Fibroblast of skin of left quadriceps (primary cell): ENCODE results near the gene OXNAD1.

Source experiments
- DNase-seq, 2 experiments: peaks; one replicate each; pipeline ENCODE4 v3.0.0-alpha.2; 2013; ENCODE audit warnings: low read depth in 2 of 2

Gene OXNAD1, protein sequence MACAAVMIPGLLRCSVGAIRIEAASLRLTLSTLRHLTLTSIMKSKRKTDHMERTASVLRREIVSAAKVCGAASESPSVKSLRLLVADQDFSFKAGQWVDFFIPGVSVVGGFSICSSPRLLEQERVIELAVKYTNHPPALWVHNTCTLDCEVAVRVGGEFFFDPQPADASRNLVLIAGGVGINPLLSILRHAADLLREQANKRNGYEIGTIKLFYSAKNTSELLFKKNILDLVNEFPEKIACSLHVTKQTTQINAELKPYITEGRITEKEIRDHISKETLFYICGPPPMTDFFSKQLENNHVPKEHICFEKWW

GRCh38 chr3:16264708-16265454, at the start of gene OXNAD1, which contains the start of gene DPH3:
OXNAD1 (plus strand) TSS chr3:16265212; CDS start chr3:16270953, 5,741 bp downstream.
DPH3 (minus strand) TSS chr3:16264943; CDS start chr3:16264876, 67 bp downstream.
- peak; percentile 99 for DNase-seq

GRCh38 chr3:16216373-16216935, 48.6 kb upstream of the OXNAD1 start:
- no peak for DNase-seq

GRCh38 chr3:16219777-16220176, 45.2 kb upstream of the OXNAD1 start:
- no peak for DNase-seq

- DNase-seq, result no peak
Measured at GRCh38 chr3:16221990-16222389, 43.0 kb upstream of the OXNAD1 start.

DNA sequence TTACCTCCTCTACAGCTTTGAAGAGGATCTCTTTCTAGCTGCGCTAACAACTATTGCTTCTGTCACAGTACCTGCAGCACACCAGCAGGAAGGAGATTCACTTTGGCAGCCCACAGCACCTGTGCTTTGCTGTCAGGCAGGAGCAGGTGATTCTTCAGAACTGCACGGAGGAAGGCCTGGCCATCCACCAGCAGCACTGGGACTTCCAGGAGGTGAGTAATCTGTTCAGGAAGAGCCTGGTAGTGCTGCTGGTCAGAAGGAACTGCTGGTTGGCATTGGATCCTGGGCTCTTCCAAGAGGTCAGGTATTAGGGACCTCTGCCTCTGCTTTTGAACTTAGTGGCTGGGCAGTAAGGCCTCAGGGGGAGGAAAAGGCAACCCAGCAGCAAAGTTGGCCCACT, 42.5 kb upstream of the OXNAD1 start:
- DNase-seq, result no peak

DNA sequence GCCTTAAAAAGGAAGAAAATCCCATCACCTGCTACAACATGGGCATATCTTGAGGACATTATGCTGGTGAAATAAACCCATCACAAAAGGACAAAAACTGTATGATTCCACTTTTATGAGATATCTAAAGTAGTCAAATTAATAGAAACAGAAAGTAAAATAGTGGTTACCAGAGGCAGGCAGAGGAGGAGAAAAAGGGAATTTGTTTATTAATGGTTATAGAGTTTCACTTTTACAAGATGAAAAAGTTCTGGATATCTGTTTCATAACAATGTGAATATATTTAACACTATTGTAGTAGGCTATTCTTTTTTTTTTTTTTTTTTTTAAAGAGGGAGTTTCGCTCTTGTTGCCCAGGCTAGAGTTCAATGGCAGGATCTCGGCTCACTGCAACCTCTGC, 40.7 kb upstream of the OXNAD1 start:
- no peak for DNase-seq

DNA sequence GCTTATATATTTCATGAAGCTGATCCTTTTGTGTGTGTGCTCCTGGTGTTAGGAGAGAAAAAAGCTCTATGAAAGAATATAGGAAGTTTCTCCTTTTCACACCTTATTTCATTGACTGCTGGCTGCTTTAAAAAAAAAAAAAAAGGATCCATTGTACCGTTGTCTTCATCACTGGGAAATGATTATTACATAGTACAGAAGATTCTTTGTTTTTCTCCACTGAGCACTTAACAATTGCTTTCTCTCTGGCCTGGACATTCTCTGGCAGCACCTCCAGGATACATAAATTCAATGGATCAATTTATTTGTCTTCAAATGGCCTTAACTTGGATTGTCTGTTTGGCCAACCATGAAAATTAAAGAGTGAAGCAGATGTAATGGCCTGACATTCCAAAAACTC, 37.4 kb upstream of the OXNAD1 start:
- DNase-seq, result no peak

DNA sequence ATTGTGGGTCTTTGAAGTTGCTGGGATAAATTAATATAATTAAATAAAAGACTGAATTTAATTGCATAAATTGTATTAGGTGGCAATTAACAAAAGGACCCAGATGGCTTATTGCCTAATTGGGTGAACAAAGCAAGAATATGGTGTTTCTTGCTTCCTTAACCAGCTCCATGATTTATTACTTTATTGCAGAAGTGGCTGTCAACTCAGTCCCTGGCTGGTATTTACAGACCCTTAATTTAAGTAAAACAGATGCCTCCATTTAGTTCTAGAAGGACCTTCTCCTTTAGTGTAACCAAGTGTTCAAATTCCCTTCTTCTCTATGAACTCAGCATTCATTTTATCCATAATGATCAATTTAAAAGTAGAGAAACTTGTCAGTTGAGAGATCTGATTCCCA, 35.3 kb upstream of the OXNAD1 start:
- no peak for DNase-seq

- no peak for DNase-seq
Measured at GRCh38 chr3:16231983-16232382, 33.0 kb upstream of the OXNAD1 start.

DNA sequence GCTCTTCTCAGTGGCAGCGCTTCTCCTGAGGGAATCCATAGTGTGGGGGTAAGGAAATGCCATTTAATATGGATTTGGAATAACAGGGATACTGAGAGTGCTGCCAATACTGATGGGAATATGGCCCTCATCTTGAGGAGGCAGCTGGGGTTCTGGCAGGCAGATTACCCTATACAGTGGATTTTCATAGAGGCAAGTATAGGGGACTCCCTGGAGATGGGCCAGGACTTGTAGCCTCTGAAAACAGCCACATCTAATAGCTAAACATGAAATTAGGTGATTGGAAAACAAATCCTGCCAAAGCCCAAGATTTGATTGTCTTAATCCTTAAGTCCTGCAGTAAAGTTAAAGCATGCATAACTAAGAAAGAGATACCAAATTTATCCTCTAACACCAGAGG, 31.2 kb upstream of the OXNAD1 start:
- DNase-seq, result no peak

DNA sequence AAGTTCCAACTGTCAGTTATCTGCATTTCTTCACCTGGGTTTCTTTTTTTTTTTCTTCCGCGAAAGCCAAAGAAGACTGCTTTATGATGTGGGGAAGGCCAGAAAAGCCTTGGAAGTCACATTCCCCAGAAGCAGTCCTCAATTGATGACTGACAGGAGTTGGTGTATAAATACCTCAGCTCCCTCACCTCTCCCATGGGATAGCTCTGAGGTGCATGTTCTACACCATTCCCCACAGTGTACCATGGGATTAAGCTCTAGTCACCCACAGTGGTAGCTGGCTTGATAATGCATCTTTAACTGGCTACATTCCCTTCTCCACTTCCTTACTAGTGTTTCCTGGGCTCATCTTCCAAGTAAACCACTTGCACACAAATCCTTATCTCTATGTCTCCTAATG, 30.7 kb upstream of the OXNAD1 start:
- DNase-seq, result no peak

- DNase-seq, result no peak
Measured at GRCh38 chr3:16236030-16236639, 28.9 kb upstream of the OXNAD1 start.

DNA sequence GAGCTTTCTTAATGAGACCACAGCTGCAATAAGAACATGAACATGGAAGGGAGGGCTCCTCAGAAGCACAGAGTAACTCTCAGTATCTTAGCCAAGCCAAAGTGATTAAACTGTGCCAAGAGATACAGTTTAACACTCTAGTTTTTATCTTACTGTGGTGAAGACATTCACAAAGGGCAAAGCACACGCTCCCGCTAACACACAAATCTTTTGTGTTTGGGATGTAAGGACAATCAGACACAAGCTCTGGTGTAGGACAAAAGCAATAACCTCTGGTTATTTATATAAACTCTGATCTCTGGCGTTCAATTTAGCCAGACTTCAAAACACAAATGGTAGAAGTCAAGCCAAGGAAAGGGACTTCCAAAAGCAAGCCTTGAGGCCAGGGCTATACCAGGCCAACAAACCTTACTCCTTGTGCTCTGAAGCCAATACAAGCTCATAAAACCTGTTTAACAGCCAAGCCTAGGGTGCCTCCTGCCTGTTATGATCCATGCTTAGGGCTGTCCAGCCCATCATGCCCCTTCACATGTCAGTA, 28.1 kb upstream of the OXNAD1 start:
- DNase-seq, result no peak

GRCh38 chr3:16239086-16239770, 25.8 kb upstream of the OXNAD1 start:
- no peak for DNase-seq

DNA sequence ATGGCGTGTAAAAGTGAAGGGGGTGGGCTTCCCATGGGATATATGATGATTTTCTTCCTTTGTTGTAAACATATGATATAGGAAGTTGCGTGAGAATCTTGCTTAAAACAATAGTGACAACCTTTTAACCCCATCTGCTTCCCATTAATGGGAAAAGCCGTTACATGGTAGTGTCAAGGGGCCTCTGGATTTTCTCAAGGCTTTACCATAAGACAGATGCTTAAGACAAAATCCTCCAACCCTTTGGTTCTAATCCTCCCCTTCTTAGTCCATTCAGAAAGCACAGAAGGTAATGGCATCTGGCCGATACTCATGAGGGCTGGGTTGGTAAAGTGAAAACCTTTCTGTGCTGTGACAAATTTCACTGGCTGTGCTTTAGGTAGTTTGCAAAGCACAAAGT, 25.2 kb upstream of the OXNAD1 start:
- DNase-seq, result peak; percentile 84 to 85

- peak; percentile 64 to 69 for DNase-seq
Measured at GRCh38 chr3:16240229-16241023, 24.6 kb upstream of the OXNAD1 start.

DNA sequence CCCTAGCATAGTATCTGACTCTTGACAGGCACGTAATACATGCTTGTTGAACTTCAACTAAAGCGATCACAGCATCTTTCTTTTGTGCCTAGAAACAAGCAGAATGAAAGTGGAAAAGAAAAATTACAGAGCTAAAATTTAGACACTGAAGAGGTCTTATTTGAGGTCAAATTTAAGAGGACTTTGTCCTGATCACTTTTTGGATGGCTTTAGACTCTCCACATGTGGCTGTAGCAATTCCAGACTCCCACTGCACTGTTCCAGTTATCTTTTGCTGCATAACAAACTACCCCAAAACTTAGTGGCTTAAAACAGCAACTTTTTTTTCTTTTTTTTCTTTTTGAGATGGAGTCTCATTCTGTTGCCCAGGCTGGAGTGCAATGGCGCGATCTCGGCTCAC, 23.8 kb upstream of the OXNAD1 start:
- DNase-seq, result no peak

GRCh38 chr3:16242177-16242576, 22.8 kb upstream of the OXNAD1 start:
- no peak for DNase-seq

DNA sequence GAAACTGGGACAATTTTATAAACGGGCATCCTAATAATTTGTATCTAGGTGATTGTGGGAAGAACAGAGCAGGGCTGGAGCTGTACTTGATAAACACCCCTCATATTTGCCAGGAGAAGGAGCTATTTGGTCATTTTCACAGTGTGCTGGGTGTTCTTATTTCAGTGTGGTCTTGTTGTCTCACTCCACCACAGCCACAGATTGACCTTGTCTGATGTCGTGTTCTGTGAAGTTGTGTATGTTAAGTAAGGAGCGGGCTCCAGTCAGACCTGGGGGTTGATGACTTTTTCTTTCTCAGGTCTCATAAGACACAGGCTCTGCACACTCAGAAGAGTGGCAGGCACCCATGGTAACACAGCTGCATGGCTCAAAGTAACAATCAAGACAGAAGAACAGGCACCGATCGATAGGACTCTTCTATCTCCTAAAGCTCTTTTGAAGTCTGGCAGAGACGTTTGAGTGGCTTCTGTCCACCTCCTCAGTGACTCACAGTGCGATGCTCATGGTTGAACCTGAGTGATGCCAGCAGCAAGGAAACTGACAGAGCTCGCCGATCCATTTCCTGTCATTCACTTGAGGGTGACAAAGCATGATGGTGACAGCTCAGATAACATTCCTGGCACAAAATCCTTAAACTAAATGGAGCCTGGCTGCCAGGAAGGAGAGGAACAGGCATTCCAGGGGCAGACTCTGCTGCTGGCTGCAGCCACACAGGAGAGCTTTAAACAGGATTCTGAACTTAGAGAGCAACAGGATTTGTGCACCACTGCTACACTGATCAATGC, 21.1 kb upstream of the OXNAD1 start:
- DNase-seq, result no peak

GRCh38 chr3:16245609-16246008, 19.4 kb upstream of the OXNAD1 start:
- DNase-seq, result no peak
